DOHH2 (cell line): Measurements from ENCODE around the gene CD2.

ENCODE experiments used
- CTCF ChIP-seq: fragments of 200-600 bp; sonication (generic); IDR thresholded peaks from one replicate; pipeline ENCODE4 v1.5.1; 2014; ENCODE audit warnings: antibody characterized with exemption, mild to moderate bottlenecking, low read depth, low read length; ENCODE audit not compliant: poor library complexity, severe bottlenecking
- EZH2phosphoT487 ChIP-seq: fragments of 200-600 bp; sonication (generic); IDR thresholded peaks from 2 replicates; pipeline ENCODE4 v1.6.1; 2017; ENCODE audit warnings: borderline replicate concordance, mild to moderate bottlenecking, antibody characterized with exemption, low read length, moderate library complexity, mixed read lengths

- TF ChIP-seq CTCF (no peak), EZH2phosphoT487 (no peak)
Measured at GRCh38 chr1:116709666-116710167, 44.5 kb upstream of the CD2 start.
